Measurements from ENCODE around the gene CTU1.

DNA sequence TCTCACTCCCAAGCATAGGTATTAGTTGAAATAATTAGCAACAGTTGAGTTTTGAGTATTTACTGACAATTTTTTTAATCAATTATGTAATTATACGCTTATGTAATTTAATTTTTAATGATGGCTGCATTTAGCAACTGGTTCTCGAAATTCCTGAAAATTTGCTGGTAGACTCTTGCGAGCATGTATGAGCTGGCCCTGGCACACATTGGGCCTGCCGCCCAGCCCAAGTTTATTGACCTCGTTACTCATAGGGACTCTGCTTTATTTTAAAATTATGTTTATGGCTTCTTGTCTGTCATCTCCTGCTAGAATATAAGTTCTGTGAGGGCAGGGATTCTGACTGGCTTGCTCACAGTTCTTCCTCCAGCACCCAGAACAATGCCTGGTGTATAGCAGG lies 32.2 kb downstream of the CTU1 start:
- no peak for TF ChIP-seq POLR2A (IDR thresholded peaks at IDR 0.05; ENCODE audit: low read depth, low read length)
- no peak for TF ChIP-seq POLR2AphosphoS5 (IDR thresholded peaks at IDR 0.05; ENCODE audit: low read depth, low read length)
- no peak for TF ChIP-seq TAF1 (IDR thresholded peaks at IDR 0.05; ENCODE audit: low read depth, low read length)
- TF ChIP-seq SPI1 (IDR thresholded peaks at IDR 0.05; ENCODE audit: low read depth, low read length) = no peak
- no peak for TF ChIP-seq POU2F2 (IDR thresholded peaks at IDR 0.05; ENCODE audit: low read depth, low read length)

All from GM12891 (cell line).